ENCODE data around the gene RHOT1. TPM values are rescaled to one million over a fixed set of nuclear protein-coding genes. Genes with fewer than 3 reads are reported as not detected.

Gene RHOT1
- total RNA-seq, 2 experiments from 2014 or later = 23.3 to 34.1 TPM

DNA sequence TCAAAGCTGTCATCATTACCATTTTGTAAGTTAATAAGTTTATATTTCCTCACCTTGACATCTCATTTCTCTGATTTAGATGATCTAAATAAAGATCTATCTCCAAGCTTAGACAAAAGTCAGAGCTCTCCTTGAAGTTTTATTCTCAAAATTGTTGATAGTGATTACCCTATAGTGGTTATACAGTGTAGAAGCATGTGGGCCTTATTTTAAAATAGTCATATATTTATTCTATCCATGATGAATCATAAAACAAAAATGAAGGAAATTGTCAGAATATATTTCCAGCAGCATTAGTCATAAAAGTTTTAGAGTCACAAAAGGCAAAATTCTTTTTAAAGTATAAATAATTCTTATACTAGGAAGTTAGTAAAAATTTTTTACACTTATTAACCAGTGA, 49.0 kb downstream of the RHOT1 start:
- no peaks in the 10 kb centered on the region for H3K9me3 Mint-ChIP-seq (ENCODE audit: low read depth)
- peaks cover under 1% of the 10 kb centered on the region for H3K4me1 Mint-ChIP-seq
- H3K4me3 Mint-ChIP-seq = no peak overlapping the region
- no peak overlapping the region for H3K27ac Mint-ChIP-seq
- ATAC-seq = no peak
- intact Hi-C loops (cut with DNase I, micrococcal nuclease) = no loop called here
- H3K36me3 Mint-ChIP-seq (ENCODE audit: low read depth) = peaks cover 32% of the 10 kb centered on the region
- POLR2A ChIA-PET = no interaction called here
- CTCF ChIA-PET = interaction anchor here (1.5 to 1.8 kb wide), 2 partner anchors 12 to 27 kb away, joined by 4 to 7 read pairs; no protein-coding TSS in a partner anchor
- no peaks in the 10 kb centered on the region for H3K27me3 Mint-ChIP-seq
- DNase-seq = no peak

DNA sequence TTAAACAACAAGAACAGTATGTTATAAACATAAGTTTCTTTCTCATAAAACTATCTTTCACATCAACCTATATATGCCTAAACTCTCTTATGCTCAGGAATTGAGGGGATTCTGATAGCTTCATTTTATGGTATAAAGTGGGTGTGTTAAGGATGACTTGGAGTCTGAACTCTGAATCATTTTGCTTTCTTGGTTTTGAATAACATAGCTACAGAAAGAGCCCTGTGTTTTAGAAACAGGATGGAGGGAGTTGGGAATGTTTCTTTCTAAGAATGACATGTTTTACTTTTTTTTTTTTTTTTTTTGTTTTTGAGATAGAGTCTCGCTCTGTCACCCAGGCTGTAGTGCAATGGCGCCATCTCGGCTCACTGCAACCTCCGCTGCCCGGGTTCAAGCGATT, 50.1 kb downstream of the RHOT1 start:
- H3K27me3 Mint-ChIP-seq = no peaks in the 10 kb centered on the region
- CTCF ChIA-PET = interaction anchor here (0.5 to 1.8 kb wide), 5 partner anchors 8 to 26 kb away, joined by 3 to 7 read pairs (median 3); no protein-coding TSS in a partner anchor
- POLR2A ChIA-PET = no interaction called here
- H3K4me1 Mint-ChIP-seq = peaks cover 4% of the 10 kb centered on the region
- DNase-seq (no peak), ATAC-seq (no peak)
- H3K36me3 Mint-ChIP-seq (ENCODE audit: low read depth) = peaks cover 37% of the 10 kb centered on the region
- intact Hi-C loops (cut with DNase I, micrococcal nuclease) = no loop called here
- H3K27ac Mint-ChIP-seq = no peak overlapping the region
- no peak overlapping the region for H3K4me3 Mint-ChIP-seq
- no peaks in the 10 kb centered on the region for H3K9me3 Mint-ChIP-seq (ENCODE audit: low read depth)

DNA sequence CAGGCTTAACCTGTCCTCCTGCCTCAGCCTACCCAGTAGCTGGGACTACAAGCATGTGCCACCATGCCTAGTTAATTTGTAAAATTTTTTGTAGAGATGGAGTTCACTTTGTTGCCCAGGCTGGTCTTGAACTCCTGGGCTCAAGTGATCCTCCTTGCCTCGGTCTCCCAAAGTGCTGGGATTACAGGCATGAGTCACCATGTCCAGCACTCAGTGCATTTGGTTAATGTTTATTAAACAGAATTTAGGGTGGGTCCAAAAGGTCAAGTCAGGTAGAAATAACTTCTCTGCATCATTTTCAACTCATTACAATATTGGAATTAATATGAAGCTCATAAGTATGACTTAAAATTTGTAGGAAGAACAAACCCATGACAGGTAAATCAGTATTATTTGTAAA, 55.7 kb downstream of the RHOT1 start:
- CTCF ChIA-PET = interaction anchor here (1.6 kb wide), 1 partner anchor 24 kb away, joined by 5 read pairs; no protein-coding TSS in a partner anchor
- no peak for DNase-seq
- Mint-ChIP-seq H3K27ac (no peak overlapping the region), H3K27me3 (no peaks in the 10 kb centered on the region), H3K9me3 (ENCODE audit: low read depth) (no peaks in the 10 kb centered on the region), H3K36me3 (ENCODE audit: low read depth) (peaks cover 41% of the 10 kb centered on the region), H3K4me1 (peaks cover 4% of the 10 kb centered on the region), H3K4me3 (no peak overlapping the region)
- POLR2A ChIA-PET = no interaction called here
- no peak for ATAC-seq
- intact Hi-C loops (cut with DNase I, micrococcal nuclease) = no loop called here

DNA sequence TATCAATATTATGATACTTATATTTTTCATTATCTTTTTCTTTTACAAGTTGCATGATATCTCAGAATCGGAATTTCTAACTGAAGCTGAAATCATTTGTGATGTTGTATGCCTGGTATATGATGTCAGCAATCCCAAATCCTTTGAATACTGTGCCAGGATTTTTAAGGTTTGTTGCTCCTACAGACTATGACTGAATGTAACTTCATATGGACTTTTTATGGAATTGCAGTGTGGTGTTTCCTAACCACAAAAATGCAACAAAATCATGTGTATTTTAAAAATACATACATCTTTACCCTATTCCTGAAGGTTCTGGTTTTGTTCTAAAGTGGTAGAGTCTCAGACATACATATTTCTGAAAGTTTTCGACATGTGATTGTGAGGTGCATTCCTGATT, 64.6 kb downstream of the RHOT1 start:
- intact Hi-C loops (cut with DNase I, micrococcal nuclease) = no loop called here
- ChIA-PET CTCF (no interaction called here), POLR2A (no interaction called here)

DNA sequence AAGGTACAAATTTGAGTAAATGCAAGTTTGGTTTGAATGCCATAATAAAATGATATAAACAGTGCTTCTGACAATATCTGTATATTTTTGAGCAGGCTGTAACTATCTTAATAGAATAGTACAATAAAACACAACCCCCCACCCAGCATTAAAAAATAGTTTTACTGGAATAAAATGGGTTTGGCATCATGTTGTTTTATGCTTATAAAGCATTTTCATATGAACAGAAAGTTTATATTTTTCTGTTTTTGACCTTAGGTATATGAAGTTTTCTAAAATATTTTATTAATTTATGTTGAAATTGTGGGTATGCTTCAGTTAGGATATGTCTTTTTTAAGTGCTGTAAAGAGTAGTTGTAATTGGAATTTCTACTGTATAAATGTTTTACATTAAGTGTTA, 66.1 kb downstream of the RHOT1 start:
- Mint-ChIP-seq H3K27ac (no peak overlapping the region), H3K27me3 (no peaks in the 10 kb centered on the region), H3K9me3 (ENCODE audit: low read depth) (no peaks in the 10 kb centered on the region), H3K4me3 (no peak overlapping the region), H3K4me1 (no peaks in the 10 kb centered on the region), H3K36me3 (ENCODE audit: low read depth) (peaks cover 22% of the 10 kb centered on the region)
- POLR2A ChIA-PET = no interaction called here
- DNase-seq = no peak
- CTCF ChIA-PET = no interaction called here
- intact Hi-C loops (cut with DNase I, micrococcal nuclease) = no loop called here
- no peak for ATAC-seq

More for the DNA sequence above, 64.6 kb downstream of the RHOT1 start:
- Mint-ChIP-seq H3K9me3 (ENCODE audit: low read depth) (no peaks in the 10 kb centered on the region), H3K4me1 (no peaks in the 10 kb centered on the region), H3K27ac (no peak overlapping the region), H3K27me3 (no peaks in the 10 kb centered on the region), H3K4me3 (no peak overlapping the region), H3K36me3 (ENCODE audit: low read depth) (peaks cover 20% of the 10 kb centered on the region)
- ATAC-seq (no peak), DNase-seq (no peak)

DNA sequence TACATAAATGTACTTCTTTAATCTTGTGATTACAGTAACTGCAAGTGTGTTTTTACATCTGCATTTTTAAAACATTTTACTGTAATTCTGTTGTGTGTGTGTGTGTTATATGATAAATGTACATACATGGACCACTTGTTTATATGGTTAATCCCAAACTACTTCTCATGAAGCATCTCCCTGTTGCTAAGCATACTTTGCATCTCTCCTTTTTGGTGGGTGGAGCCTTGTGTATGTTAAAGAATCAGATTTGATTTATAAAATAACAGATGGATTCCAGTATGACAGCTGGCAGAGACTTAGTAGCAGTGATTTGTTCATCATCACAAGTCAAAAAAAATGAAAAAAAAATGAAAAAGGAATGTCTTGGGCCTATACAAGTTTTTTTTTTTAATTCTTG, 67.3 kb downstream of the RHOT1 start:
- no peaks in the 10 kb centered on the region for H3K4me1 Mint-ChIP-seq
- no peak for DNase-seq
- CTCF ChIA-PET = interaction anchor here (0.5 to 1.4 kb wide), 5 partner anchors 8 to 43 kb away, joined by 3 to 4 read pairs (median 3); no protein-coding TSS in a partner anchor
- H3K27ac Mint-ChIP-seq = no peak overlapping the region
- intact Hi-C loops (cut with DNase I, micrococcal nuclease) = no loop called here
- no peak overlapping the region for H3K4me3 Mint-ChIP-seq
- H3K27me3 Mint-ChIP-seq = no peaks in the 10 kb centered on the region
- peaks cover 24% of the 10 kb centered on the region for H3K36me3 Mint-ChIP-seq (ENCODE audit: low read depth)
- POLR2A ChIA-PET = no interaction called here
- no peaks in the 10 kb centered on the region for H3K9me3 Mint-ChIP-seq (ENCODE audit: low read depth)
- ATAC-seq = no peak

DNA sequence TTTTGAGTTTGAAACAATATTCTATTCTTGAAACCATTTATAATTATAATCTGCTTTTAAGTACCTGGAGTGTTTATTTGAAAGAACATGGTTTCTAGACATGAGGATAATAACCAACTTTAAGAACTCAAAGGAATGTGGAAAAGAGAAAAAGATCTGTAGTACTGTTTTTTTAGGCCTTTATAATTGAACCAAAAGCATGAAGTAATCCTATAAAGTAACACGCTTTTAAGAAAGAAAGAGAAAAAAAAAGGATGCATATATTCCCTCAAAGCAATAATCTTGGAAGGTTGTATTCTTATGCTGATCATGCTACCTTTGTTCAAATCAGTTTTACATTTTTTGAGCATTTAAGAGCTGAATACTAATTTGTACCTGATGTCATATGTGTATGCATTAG, 69.4 kb downstream of the RHOT1 start:
- Mint-ChIP-seq H3K4me1 (peaks cover 5% of the 10 kb centered on the region), H3K9me3 (ENCODE audit: low read depth) (no peaks in the 10 kb centered on the region), H3K4me3 (no peak overlapping the region), H3K27ac (no peak overlapping the region), H3K36me3 (ENCODE audit: low read depth) (peaks cover 25% of the 10 kb centered on the region), H3K27me3 (no peaks in the 10 kb centered on the region)
- no peak for DNase-seq
- intact Hi-C loops (cut with DNase I, micrococcal nuclease) = no loop called here
- ATAC-seq = no peak
- ChIA-PET CTCF (interaction anchor here (1.1 kb wide), 1 partner anchor 161 kb away, joined by 3 read pairs; no protein-coding TSS in a partner anchor), POLR2A (no interaction called here)

DNA sequence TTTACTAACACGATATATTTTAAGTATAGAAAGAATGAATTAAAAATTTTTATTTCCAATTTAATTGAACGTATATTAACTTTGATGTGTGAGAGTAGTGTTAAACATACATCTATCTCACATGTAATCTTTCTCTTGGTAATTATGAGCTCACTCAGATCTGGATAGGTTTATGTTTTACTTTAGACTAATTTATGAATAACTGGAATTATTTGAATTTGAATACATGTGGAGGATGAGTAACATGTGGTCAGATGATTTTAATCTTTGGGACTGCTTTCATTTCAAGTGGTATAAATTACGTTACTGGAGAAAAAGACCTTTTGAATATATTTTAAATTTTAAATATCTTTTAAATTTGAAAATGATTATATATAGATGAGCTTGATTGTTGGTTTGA, 73.4 kb downstream of the RHOT1 start:
- POLR2A ChIA-PET = no interaction called here
- Mint-ChIP-seq H3K27ac (no peak overlapping the region), H3K4me1 (peaks cover 26% of the 10 kb centered on the region), H3K4me3 (no peak overlapping the region), H3K36me3 (ENCODE audit: low read depth) (peaks cover 12% of the 10 kb centered on the region), H3K9me3 (ENCODE audit: low read depth) (no peaks in the 10 kb centered on the region), H3K27me3 (no peaks in the 10 kb centered on the region)
- intact Hi-C loops (cut with DNase I, micrococcal nuclease) = no loop called here
- ATAC-seq (no peak), DNase-seq (no peak)
- CTCF ChIA-PET = no interaction called here

DNA sequence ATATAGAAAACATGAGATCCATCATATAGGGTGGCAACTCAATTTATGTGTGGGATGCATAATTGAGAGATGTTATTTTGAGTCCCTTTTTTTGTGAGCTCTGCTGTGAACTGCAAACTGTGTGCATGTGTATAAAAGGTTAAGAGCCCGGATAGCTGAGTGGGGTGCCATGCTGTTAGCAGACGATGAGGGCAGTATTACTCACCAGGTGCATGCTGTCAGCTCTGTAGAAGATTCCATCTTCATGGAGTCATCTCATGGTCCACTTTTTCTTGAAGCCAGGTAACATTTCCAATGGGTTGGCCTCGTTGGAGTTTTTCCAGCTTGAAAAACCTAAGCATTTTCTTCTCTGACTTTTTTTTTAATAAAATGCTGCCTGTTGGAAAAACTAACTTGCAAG, 80.3 kb downstream of the RHOT1 start:
- Mint-ChIP-seq H3K27me3 (no peaks in the 10 kb centered on the region), H3K36me3 (ENCODE audit: low read depth) (peaks cover 25% of the 10 kb centered on the region), H3K27ac (no peak overlapping the region), H3K4me1 (peaks cover 46% of the 10 kb centered on the region), H3K4me3 (no peak overlapping the region), H3K9me3 (ENCODE audit: low read depth) (no peaks in the 10 kb centered on the region)
- ChIA-PET POLR2A (no interaction called here), CTCF (interaction anchor here (1.0 to 1.3 kb wide), 3 partner anchors 30 to 91 kb away, joined by 3 to 4 read pairs (median 4); partner anchors contain the start of gene RHOT1)
- intact Hi-C loops (cut with DNase I, micrococcal nuclease) = no loop called here
- DNase-seq (no peak), ATAC-seq (no peak)

DNA sequence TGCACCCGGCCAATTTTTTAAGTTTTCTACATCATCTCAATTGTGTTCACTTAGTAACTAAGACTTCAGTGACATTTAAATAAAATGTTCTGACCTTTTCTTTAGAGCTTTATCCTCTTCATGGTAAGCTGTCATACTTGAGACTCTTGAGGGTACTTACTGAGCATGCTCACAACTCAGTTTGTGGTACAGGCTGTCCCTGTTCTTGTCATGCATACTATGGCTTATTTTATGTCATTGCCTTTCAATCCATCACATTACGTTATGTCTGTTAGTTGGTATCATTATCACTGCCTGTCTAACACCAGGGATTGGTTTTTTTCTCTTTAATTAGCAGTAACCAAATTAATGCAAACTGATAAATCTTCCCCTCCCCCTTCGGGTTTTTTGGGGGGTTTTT, 81.4 kb downstream of the RHOT1 start:
- no peaks in the 10 kb centered on the region for H3K9me3 Mint-ChIP-seq (ENCODE audit: low read depth)
- H3K27me3 Mint-ChIP-seq = no peaks in the 10 kb centered on the region
- no peak overlapping the region for H3K4me3 Mint-ChIP-seq
- peak; percentile 21 for ATAC-seq
- ChIA-PET CTCF (interaction anchor here (0.7 to 1.3 kb wide), 4 partner anchors 29 to 97 kb away, joined by 3 to 4 read pairs (median 4); no protein-coding TSS in a partner anchor), POLR2A (interaction anchor here (0.7 kb wide), 1 partner anchor 125 kb away, joined by 5 read pairs; no protein-coding TSS in a partner anchor)
- no peak for DNase-seq
- no peak overlapping the region for H3K27ac Mint-ChIP-seq
- H3K4me1 Mint-ChIP-seq = peaks cover 42% of the 10 kb centered on the region
- peaks cover 25% of the 10 kb centered on the region for H3K36me3 Mint-ChIP-seq (ENCODE audit: low read depth)
- intact Hi-C loops (cut with DNase I, micrococcal nuclease) = no loop called here

DNA sequence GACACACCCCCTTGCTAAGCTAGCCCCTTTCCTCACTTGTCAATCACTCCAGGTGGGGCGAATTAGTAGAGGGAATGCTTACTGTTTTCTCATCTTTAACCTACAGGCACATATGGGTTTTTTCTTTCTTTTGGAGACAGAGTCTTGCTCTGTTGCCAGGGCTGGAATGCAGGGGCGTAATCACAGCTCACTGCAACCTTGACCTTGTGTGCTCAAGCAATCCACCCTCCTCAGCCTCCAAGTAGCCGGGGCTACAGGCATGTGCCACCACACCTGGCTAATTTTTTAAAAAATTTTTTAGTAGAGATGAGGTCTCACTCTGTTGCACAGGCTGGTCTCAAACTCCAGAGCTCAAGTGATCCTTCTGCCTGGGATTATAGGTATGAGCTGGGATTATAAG, 84.6 kb downstream of the RHOT1 start:
- H3K27ac Mint-ChIP-seq = no peak overlapping the region
- no peaks in the 10 kb centered on the region for H3K9me3 Mint-ChIP-seq (ENCODE audit: low read depth)
- no peak overlapping the region for H3K4me3 Mint-ChIP-seq
- no peak for DNase-seq
- H3K27me3 Mint-ChIP-seq = no peaks in the 10 kb centered on the region
- H3K4me1 Mint-ChIP-seq = peaks cover 15% of the 10 kb centered on the region
- ATAC-seq = no peak
- intact Hi-C loops (cut with DNase I, micrococcal nuclease) = no loop called here
- POLR2A ChIA-PET = no interaction called here
- peaks cover 23% of the 10 kb centered on the region for H3K36me3 Mint-ChIP-seq (ENCODE audit: low read depth)
- CTCF ChIA-PET = interaction anchor here (0.6 kb wide), 3 partner anchors 116 to 261 kb away, joined by 3 to 5 read pairs (median 3); no protein-coding TSS in a partner anchor

DNA sequence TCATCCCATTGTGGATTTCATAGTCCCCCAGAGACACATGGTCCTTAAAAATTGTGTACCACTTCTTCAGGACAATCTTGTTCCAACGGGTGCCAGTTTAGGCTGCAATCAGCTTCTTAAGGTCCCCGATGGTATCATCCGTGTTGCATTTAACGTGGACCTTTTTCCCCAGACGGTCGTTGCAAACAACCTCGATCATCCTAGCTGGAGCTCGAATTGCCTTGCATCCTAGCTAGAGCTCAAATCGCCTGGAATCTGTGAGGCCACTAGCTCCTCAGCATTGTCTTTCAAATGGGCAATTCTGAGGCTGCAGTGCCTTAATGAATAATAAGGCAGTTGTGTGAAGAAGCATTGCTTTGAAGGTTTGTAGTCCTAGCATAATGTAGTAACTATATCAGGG, 85.6 kb downstream of the RHOT1 start:
- no peak for DNase-seq
- ChIA-PET POLR2A (interaction anchor here (0.7 kb wide), 1 partner anchor 113 kb away, joined by 3 read pairs; no protein-coding TSS in a partner anchor), CTCF (interaction anchor here (0.6 to 1.1 kb wide), 2 partner anchors 9 to 152 kb away, joined by 3 to 4 read pairs; no protein-coding TSS in a partner anchor)
- intact Hi-C loops (cut with DNase I, micrococcal nuclease) = no loop called here
- Mint-ChIP-seq H3K4me1 (peaks cover 8% of the 10 kb centered on the region), H3K36me3 (ENCODE audit: low read depth) (peaks cover 18% of the 10 kb centered on the region), H3K4me3 (no peak overlapping the region), H3K27me3 (no peaks in the 10 kb centered on the region), H3K9me3 (ENCODE audit: low read depth) (no peaks in the 10 kb centered on the region), H3K27ac (no peak overlapping the region)
- ATAC-seq = no peak
